Endometrium (tissue), 2 donors: ENCODE measurements around the gene TENT5A.

Experiments used
- FAIRE-seq: peaks from 2 replicates; lab custom pipeline; 2012; peaks lifted over from hg19 to GRCh38; lab: Jason Lieb, UNC
- donor health status: control.
- donor health status: control.

The TENT5A gene

GRCh38 chr6:81771097-81771496 is 18.6 kb upstream of the TENT5A start:
- FAIRE-seq: no peak

DNA sequence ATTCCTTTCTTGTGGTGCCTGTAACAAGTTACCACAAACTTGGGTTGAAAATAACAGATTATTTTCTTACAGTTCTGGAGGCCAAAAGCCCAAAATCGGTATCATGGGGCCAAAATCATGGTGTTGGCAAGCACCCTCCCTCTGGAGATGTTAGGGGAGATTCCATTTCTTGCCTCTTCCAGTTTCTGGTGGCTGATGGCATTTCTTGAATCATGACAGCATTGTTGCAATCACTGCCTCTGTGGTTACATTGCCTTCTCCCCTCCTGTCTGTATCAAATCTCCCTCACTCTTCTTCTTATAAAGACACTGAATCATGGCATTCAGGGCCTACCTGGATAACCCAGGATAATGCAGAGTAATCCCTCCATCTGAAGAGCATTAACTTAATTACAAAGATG is 17.9 kb upstream of the TENT5A start:
- FAIRE-seq: no peak

GRCh38 chr6:81769824-81770223 is 17.3 kb upstream of the TENT5A start:
- FAIRE-seq: no peak

DNA sequence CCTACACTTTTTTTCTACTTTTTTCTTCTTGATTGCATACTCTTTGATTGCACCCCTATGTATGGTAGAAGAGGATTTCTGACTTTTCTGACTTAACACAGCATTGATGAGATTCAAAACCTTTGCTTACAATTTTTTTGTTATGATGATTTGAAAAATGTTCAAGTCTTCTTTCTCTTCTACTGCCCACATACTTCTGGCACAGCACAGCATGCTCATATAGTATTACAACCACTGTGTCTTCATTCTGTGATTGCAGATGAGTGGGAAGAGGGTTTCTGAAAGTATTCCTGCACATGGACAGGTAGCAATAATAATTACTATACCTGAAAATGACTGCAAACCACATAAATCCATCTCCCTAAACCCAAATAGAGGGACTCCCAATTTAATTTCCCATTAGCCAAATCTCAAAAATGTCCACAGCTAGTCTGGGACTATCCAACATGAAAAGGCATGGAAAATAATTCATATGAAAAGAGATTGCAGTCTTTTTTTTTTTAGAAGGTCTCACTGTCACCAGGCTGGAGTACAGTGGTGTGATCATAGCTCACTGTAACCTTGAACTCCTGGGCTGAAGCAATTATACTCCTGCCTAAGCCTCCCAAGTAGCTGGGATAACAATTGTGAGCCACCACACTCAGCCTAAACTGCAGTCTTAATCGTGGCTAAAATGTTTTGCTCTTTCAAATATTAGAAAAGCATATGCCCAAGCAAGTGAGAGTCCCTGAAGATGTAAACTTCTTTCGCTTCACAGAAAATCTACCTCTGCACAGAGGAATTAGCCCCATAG is 15.9 kb upstream of the TENT5A start:
- FAIRE-seq: no peak

DNA sequence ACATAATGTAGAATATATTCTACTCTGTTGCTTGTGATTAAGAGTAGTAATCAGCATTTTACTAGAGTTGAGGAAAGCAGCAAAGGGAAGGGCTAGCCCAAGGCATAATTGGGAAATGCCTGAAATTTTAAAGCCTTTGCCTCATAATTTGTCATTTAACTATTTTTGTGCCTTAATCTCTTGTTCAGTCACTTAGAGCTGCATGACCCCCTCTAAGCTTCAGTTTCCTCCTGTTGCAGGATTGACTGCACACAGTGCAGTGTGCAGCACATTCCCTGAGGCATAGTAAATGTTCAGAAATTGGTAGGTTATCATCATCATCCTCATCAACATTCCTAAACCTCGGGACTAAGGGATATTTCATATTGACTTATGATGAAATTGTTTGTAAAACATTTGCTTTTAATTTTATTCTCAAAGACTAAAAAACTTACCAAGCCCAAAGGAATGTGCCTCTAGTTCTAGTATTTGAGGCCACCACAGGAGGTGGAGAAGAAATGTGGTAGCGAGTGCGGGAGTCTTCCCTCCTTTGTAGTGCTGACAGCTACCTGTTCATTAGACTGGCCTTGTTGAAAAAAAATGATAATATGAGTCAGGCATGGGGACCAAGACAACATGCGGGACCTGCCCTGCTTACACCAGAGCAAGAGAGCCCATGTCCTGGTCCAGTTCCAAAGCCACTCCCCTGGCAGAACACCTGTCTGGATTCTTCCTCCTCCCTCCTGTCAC is 14.8 kb upstream of the TENT5A start:
- FAIRE-seq: no peak

- FAIRE-seq: peak; percentile 70
These were observed 14.1 kb upstream of the TENT5A start for GRCh38 chr6:81766482-81767069.

DNA sequence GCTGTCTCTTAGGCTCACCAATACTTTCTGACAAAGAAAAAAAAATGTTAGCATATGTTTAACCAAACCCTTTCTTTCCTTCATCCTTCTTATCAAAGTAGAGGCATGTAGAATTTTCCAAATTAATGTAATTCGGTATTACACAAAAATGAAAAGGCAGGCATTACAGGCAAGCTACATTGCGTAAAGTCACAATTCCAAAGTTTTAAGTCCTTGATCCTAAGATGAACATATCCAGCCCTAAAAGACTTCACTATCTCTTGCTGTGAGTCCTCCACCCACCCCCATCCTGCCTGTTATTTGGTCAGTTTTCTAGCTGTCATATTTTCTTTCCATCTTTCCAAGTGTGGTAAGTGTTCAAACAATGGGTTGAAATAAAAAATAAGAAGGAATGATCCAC is 12.1 kb upstream of the TENT5A start:
- FAIRE-seq: no peak

DNA sequence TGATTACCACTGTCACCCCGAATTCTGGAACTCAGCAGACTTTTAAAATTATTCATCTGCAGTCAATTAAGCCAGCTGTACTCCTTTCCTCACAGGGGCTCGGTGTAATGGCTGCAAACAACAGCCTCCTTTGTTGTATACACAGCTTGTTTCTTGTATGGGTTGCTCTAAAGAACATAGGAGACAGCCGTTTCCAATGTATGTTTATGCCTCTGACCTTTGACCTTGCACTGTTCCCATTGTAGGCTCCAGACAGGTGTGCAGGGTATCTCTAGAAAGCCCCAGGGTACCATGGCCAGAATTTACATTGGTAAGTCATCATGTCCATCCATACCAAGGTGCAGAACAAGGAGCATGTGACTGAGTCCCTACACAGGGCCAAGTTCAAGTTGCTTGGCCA is 11.5 kb upstream of the TENT5A start:
- no peak for FAIRE-seq

- no peak for FAIRE-seq
These were observed 10.6 kb upstream of the TENT5A start for GRCh38 chr6:81763051-81763450.

DNA sequence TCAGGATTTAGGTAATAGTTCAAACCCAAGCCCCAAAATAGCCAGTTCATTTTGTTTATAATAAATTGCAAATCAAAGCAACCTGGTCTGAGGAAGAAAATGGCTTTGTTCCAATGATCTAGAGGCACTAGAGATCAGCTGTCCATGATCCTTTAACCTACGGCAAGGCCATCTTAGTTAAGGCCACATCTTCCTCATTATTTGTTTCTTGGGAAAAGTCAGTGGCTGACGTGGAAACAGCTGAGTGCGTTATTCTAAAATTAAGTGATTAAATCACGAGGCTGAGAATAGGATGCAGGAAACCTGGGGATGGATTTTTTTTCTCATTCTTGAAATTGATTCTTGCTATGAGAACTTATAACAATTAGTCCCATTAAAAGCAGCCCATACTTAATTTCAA is 10.1 kb upstream of the TENT5A start:
- no peak for FAIRE-seq

GRCh38 chr6:81762132-81762531 is 9.7 kb upstream of the TENT5A start:
- FAIRE-seq: no peak

DNA sequence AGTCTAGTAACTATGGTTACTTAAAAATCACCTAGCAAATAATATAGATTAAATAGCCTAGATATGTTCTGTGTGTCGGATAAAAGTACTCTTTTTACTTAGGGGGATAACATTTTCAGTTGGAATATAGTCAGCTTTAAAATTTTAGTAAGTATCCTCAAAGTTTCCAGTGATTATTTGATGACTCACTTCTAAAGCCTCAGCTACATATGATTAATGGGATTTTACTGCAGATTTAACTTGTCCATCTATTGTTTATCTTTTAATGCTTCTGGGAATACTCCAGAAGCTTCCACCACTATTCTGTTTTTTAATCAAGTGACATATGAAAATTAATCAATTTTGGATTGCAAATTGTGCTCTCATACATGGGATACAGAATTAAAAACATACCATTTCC is 8.7 kb upstream of the TENT5A start:
- no peak for FAIRE-seq

- FAIRE-seq: no peak
These were observed 7.3 kb upstream of the TENT5A start for GRCh38 chr6:81759782-81760181.

GRCh38 chr6:81758221-81758620 is 5.7 kb upstream of the TENT5A start:
- FAIRE-seq: no peak

DNA sequence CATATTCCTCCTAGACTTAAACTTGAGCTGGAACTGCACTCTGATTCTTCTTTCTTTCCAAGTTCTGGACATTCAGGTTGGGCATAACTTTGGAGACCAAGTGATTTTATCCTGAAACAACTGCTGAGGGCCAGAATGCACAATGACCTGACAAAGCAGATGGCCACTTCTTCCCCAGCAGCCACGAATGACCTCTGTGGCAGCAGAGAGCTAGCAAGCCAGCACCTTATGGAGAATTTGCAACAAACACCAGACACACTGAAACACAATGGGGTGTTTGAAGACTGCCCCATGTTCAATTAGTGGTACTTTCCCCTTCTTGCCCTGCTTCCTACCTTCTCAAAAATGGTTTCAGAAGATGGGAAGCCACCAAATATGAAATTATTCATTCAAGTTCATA is 4.2 kb upstream of the TENT5A start:
- no peak for FAIRE-seq

- no peak for FAIRE-seq
These were observed 3.1 kb upstream of the TENT5A start for GRCh38 chr6:81755551-81755950.

DNA sequence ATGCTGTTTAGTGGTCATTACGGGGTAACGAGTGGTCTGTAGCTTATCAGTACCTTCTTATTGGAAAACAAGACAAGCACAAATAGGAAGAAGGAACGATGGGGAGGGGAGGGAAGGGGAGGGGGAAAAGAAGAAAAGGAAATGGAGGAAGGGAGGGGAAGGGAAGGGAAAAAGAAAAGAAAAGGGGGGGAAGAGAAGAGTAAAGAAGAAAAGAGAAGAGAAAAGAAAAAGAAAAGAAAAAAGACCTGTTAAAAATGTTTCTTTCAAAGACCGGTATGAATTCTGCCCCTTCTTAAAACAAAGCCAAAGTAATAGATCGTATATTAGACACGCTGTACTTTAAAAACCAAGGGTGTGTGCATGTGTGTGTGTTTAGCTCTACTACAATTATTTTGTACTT is 2.4 kb upstream of the TENT5A start:
- no peak for FAIRE-seq

DNA sequence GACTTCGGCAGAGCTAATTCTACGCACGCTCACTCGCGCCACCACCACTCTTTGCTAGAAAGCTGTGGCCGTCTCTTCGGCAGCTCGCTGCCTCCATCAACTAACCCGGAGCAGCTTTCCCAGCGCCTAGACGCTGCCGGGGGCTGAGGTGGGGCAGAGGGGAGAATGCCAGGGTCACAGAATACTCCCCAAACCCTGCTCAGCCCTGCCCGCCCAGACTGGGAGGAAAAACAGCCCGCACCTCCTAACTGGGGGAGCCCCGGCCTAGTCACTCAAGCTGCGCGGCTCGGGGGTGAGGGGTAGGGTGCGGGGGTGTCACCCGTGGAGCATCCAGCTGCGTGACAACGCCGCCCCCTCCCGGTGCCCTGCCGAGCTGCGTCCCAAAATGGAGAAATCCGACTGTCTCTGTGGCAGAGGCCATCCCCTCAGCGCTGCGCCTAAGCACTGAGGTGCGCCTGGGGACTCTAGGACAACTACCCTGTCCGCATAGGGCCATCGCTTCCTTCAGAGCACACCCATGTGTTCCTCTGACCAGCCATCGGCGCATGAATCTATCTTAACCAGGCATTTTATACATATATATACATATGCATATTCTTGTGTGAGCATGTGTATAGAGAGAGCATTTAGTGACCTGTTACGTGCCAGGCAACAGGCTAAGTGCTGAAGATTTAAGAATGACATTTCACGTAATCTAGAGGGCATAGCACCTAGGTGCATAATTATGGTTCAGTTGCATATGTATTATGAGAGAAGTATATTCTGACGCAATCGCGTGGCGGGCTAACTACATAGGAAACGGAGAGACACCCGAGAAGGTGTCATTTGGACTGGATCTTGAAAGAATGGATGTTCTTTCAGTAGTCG is 1.5 kb upstream of the TENT5A start:
- no peak for FAIRE-seq

DNA sequence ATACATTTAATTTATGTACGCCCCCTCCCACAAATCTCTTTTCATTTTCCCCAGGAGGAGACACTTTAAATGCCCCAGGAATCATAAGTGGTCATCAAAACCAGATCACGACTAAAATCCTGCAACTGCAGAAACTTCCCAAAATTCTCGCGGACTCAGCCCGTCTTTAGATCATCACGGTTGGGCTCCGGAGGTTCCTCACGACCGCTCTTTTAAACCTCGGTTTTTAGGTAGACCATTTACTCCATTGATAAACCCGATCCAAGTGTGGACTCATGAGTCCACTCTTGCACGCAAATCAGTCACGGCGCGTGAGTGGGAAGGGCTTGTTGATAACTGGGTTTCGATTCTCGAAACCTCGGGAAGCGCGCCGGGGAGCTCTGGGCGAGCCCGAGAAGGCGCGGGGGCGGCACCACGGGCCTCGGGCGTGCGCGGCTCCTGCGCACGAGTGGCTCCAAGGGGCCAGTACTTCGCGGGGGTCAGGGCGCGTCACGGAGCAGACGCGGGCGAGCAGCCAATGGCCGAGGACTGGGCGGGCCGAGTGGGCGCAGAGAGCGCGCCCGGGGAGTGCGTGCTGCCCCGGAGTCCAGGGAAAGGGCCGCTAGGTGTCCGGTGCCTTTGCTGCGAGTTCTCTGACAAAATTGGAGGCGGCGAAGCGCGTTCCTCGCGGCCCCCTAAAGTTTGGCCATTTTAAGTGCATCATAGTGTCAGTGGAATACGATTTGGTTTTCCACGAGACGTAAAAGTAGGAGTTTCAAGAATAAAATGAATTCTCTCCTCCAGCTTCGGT is 635 bp upstream of the TENT5A start:
- FAIRE-seq: no peak

DNA sequence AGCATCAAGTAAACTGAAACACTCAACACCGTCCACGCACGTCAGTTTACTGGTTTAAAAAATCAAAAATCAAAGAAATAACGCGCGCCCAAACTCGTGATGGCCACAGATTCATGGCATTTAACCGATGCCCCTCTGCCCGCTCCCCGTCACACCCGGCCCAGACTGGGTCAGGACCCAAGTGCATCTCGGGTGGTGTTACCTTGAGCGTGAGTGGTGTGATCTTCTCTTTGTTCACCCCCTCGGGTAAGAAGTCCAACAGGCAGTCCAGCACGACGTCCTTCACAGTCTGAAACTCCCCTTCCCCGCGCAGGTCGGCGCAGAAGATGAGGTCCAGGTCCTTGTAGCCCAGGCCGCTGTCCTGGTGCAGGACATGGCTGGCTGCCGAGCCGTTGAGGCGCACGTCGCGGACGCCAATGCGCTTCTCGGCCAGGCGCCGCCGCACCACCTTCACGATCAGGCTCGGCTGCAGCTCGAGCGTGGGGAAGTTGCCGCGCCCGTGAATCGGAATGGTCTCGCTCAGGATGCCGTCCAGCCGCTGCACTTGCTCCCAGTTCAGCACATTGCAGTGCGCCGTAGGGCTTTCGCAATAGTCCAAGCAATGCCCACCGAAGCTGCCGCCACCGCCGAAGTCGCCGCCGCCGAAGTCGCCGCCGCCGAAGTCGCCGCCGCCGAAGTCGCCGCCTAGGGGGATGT is 945 bp downstream of the TENT5A start:
- no peak for FAIRE-seq
